Skeletal muscle cell (primary cell): ENCODE results near the gene FRMD4A.
A peak's percentile ranks its signal among the peaks of the same experiment; 100 is the strongest.

Experiments used
- DNase-seq: peaks from one replicate; pipeline ENCODE4 v3.0.0-alpha.2; 2010; ENCODE audit warnings: low read depth
- H3K4me3 ChIP-seq: 2 replicates; pipeline ENCODE4 v1.5.1; 2011; ENCODE audit warnings: low read depth, mild to moderate bottlenecking, control low read depth, low read length, moderate library complexity

Gene FRMD4A

GRCh38 chr10:13860886-13861285 is 469.8 kb downstream of the FRMD4A start:
- no peak overlapping the region for H3K4me3 ChIP-seq

GRCh38 chr10:13859979-13860654 is 470.6 kb downstream of the FRMD4A start:
- no peak for DNase-seq
- H3K4me3 ChIP-seq = no peak overlapping the region

More at GRCh38 chr10:13860886-13861285, 469.8 kb downstream of the FRMD4A start:
- DNase-seq = no peak

- no peak for DNase-seq
- H3K4me3 ChIP-seq = no peak overlapping the region
Measured at GRCh38 chr10:13858709-13859108, 472.0 kb downstream of the FRMD4A start.

GRCh38 chr10:13857451-13857850 is 473.3 kb downstream of the FRMD4A start:
- no peak for DNase-seq
- no peak overlapping the region for H3K4me3 ChIP-seq

DNA sequence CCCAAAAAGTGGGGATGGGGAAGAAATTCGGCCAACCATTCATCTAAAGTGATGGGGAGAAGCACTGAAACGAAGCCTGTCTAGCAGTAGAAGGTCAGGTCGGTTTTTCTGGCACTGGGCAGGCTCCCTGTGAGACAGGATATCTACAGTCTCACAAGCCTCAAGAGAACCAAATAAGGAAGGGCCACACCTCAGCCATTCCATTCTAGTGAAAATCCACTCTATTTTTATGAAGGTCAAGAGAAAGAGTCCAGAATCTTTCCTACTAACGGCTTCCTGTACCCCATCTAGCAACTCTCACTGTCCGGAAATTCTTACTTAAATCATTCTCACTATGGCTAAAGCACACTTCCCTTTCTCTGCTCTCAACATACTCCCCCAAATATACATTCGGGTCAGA is 476.9 kb downstream of the FRMD4A start:
- no peak for DNase-seq
- H3K4me3 ChIP-seq = no peak overlapping the region

GRCh38 chr10:13852872-13853271 is 477.9 kb downstream of the FRMD4A start:
- DNase-seq = no peak
- H3K4me3 ChIP-seq = no peak overlapping the region

DNA sequence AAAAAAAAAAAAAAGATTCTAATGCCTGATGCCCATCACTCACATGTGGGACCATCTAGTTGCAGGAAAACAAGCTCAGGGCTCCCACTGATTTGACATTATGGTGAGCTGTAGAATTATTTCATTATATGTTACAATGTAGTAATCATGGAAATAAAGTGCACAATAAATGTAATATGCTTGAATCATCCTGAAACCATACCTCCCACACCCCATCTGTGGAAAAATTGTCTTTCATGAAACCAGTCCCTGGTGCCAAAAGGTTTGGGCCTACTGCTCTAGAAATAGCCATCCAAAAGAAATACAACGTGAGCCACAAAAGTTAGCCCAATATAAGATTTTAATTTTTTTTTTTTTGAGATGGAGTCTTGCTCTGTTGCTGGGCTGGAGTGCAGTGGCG is 478.8 kb downstream of the FRMD4A start:
- no peak overlapping the region for H3K4me3 ChIP-seq
- DNase-seq = no peak

GRCh38 chr10:13848520-13849445 is 481.9 kb downstream of the FRMD4A start:
- DNase-seq = no peak
- H3K4me3 ChIP-seq = no peak overlapping the region

- no peak for DNase-seq
- H3K4me3 ChIP-seq = no peak overlapping the region
Measured at GRCh38 chr10:13847201-13847631, 483.5 kb downstream of the FRMD4A start.

- no peak for DNase-seq
- no peak overlapping the region for H3K4me3 ChIP-seq
Measured at GRCh38 chr10:13845897-13846296, 484.8 kb downstream of the FRMD4A start.

- H3K4me3 ChIP-seq = no peak overlapping the region
- DNase-seq = no peak
Measured at GRCh38 chr10:13844651-13845050, 486.1 kb downstream of the FRMD4A start.

GRCh38 chr10:13842117-13842516 is 488.6 kb downstream of the FRMD4A start:
- no peak overlapping the region for H3K4me3 ChIP-seq
- no peak for DNase-seq

GRCh38 chr10:13840036-13840435 is 490.7 kb downstream of the FRMD4A start:
- H3K4me3 ChIP-seq = no peak overlapping the region
- no peak for DNase-seq

GRCh38 chr10:13839430-13839990 is 491.2 kb downstream of the FRMD4A start:
- no peak overlapping the region for H3K4me3 ChIP-seq
- peak; percentile 85 for DNase-seq

DNA sequence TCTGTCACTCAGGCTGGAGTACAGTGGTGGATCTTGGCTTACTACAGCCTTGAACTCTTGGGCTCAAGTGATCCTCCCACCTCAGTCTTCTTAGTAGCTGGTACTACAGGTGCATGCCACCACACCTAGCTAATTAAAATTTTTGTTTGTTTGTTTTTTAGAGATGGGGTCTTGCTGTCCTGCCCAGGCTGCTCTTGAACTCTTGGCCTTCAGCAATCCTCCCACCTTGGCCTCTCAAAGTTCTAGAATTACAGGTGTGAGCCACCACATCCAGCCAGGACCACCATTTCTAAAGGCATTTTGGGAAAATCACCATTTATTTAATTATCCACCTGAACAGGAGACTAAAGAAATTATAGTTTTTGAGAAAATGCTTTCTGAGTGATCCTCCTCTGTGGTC is 491.7 kb downstream of the FRMD4A start:
- DNase-seq = no peak
- no peak overlapping the region for H3K4me3 ChIP-seq

GRCh38 chr10:13837966-13838365 is 492.8 kb downstream of the FRMD4A start:
- no peak overlapping the region for H3K4me3 ChIP-seq
- no peak for DNase-seq

GRCh38 chr10:13834581-13835286 is 496.0 kb downstream of the FRMD4A start:
- no peak overlapping the region for H3K4me3 ChIP-seq
- no peak for DNase-seq

DNA sequence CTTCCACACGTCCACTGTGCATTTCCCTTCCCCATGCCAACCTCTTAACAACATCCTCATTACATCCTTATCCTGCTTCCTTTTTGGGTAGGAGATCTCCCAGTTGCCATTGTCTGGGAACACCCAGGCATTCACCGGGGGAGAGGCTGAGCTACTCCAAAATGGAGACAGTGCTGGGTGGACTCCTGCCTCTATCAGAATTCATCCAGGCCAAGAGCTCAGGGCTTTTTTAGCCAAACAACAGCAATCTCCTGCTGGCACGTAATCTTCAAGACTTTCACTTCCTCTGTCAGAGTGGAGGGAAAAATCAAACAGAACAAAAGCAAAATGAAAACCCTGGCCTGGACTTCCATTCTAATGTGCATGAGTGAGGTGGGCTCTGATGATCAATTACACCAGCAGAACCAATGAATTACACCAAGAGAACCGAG is 499.0 kb downstream of the FRMD4A start:
- H3K4me3 ChIP-seq = no peak overlapping the region
- no peak for DNase-seq

DNA sequence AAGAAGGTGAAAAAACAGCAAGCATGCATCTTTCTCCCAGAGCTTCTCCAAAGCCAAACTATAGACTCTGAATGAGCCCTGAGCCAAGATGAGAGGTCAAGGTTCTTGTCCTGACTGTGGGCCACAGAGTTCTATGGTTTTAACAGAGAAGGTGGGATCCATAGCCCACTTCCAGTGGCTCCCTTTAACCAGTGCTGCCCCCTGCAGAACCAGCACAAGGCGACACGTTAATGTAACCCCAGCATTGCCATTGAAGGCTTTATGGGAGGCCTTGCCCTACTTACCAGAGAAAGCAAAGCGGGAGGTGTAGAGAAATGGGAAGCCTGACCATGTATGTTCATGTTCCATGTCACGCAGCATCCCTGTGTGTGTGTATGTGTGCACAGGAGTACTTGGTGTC is 500.3 kb downstream of the FRMD4A start:
- no peak overlapping the region for H3K4me3 ChIP-seq
- no peak for DNase-seq

DNA sequence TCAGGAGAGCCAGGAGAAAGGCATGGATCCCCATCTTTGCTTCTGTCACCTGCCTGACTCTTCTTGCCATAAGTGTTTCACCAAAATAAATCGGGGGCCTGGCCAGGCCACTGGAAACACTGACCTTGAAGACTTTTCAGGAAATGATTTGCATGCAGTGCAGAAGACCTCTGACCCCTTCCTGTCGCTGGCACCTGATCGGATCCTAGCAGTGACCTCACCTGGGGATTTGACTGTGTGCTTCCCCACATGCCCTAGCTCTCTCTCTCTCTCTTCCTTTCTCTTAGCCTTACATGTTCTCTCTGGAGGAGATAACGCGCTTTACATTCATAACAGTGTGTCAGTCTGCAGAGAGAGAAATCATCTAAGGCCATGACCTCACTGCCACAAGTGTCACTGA is 500.9 kb downstream of the FRMD4A start:
- H3K4me3 ChIP-seq = no peak overlapping the region
- DNase-seq = no peak
